OCI-LY7 (cell line): ENCODE measurements around the gene DMD. TPM values are rescaled to one million over a fixed set of nuclear protein-coding genes. Genes with fewer than 3 reads are reported as not detected.

Source experiments
- BruUV-seq: library from RNA; stranded (reverse); fragments of 400-500 nt; replicated peaks from 2 replicates; lab custom pipeline; 2021; lab: Mats Ljungman, UMichigan
- CTCF ChIA-PET: fragments of 300-600 bp; sonication (Branson Sonifier 250); formaldehyde crosslinking; loops from one replicate; lab custom pipeline; 2022; ENCODE audit warnings: antibody characterized with exemption; ENCODE audit not compliant: unreplicated experiment; lab: Charles Lee
- POLR2A ChIA-PET: fragments of 300-600 bp; sonication (Branson Sonifier 250); formaldehyde crosslinking; loops from one replicate; lab custom pipeline; 2022; ENCODE audit warnings: antibody characterized with exemption; lab: Charles Lee
- DNase-seq: peaks from one replicate; pipeline ENCODE4 v3.0.0-alpha.2; 2015; ENCODE audit warnings: low spot score
- H2AFZ ChIP-seq: fragments of 200-600 bp; sonication (generic), shearing (Covaris generic); 2 replicates; pipeline ENCODE4 v1.6.1; 2014; ENCODE audit warnings: mild to moderate bottlenecking, antibody characterized with exemption, low read length, moderate library complexity
- H3K27ac ChIP-seq: fragments of 200-600 bp; sonication (generic); 2 replicates; pipeline ENCODE4 v1.5.1; 2014; ENCODE audit warnings: mixed run types, low read depth, mild to moderate bottlenecking, moderate library complexity, low read length, inconsistent platforms; ENCODE audit not compliant: poor library complexity, severe bottlenecking
- H3K36me3 ChIP-seq: fragments of 200-600 bp; sonication (generic); 2 replicates; pipeline ENCODE4 v1.6.1; 2014; ENCODE audit warnings: mild to moderate bottlenecking, antibody characterized with exemption, low read length, moderate library complexity, mixed read lengths; ENCODE audit not compliant: insufficient read depth
- H3K4me1 ChIP-seq: fragments of 200-600 bp; sonication (generic); 2 replicates; pipeline ENCODE4 v1.5.1; 2014; ENCODE audit warnings: mild to moderate bottlenecking, low read length; ENCODE audit not compliant: insufficient read depth, poor library complexity, severe bottlenecking
- H3K4me2 ChIP-seq: fragments of 200-600 bp; sonication (generic); 2 replicates; pipeline ENCODE4 v1.6.1; 2014; ENCODE audit warnings: mild to moderate bottlenecking, low read length
- H3K4me3 ChIP-seq: fragments of 200-600 bp; sonication (generic); 2 replicates; pipeline ENCODE4 v1.5.1; 2014; ENCODE audit warnings: mild to moderate bottlenecking, low read depth, low read length; ENCODE audit not compliant: poor library complexity, severe bottlenecking
- H3K79me2 ChIP-seq: fragments of 200-600 bp; sonication (generic); 2 replicates; pipeline ENCODE4 v1.6.1; 2016; ENCODE audit warnings: low read depth, mild to moderate bottlenecking, low read length, moderate library complexity, mixed read lengths; ENCODE audit not compliant: insufficient read depth
- H3K9me2 ChIP-seq: fragments of 200-600 bp; sonication (generic); 2 replicates; pipeline ENCODE4 v1.6.1; 2016; ENCODE audit warnings: mild to moderate bottlenecking, low read length, mixed read lengths; ENCODE audit not compliant: insufficient read depth
- H3K9me3 ChIP-seq: fragments of 200-600 bp; sonication (generic); 2 replicates; pipeline ENCODE4 v1.6.1; 2014; ENCODE audit warnings: mild to moderate bottlenecking, mixed run types, low read length, mixed read lengths
- H4K20me1 ChIP-seq: fragments of 200-600 bp; sonication (generic); 2 replicates; pipeline ENCODE4 v1.6.1; 2014; ENCODE audit warnings: mild to moderate bottlenecking, antibody characterized with exemption, low read length, moderate library complexity, mixed read lengths; ENCODE audit not compliant: insufficient read depth
- EZH2phosphoT487 ChIP-seq: fragments of 200-600 bp; sonication (generic); IDR thresholded peaks from 2 replicates; pipeline ENCODE4 v1.6.1; 2018; ENCODE audit warnings: low read depth, borderline replicate concordance, mild to moderate bottlenecking, mixed run types, antibody characterized with exemption, low read length, moderate library complexity, mixed read lengths
- intact Hi-C: fragments of 100-400 bp; cut with micrococcal nuclease; formaldehyde crosslinking; loops from one replicate; pipeline ENCODE4 v1.10.0; 2022; ENCODE audit not compliant: unreplicated experiment
- total RNA-seq, 2 experiments: library from RNA; depleted of rRNA in 1 of 2; stranded (reverse); fragments of >200 nt in 1 of 2; shearing (Covaris generic) in 1 of 2; gene quantifications; 2 replicates each; pipeline ENCODE4 v1.2.3, GENCODE V29; 2014 to 2022
- TF ChIP-seq, protein P1 (sequence below): fragments of 200-600 bp; sonication (generic); conservative IDR thresholded peaks from 2 replicates; pipeline ENCODE4 v1.5.1; 2014; ENCODE audit warnings: mild to moderate bottlenecking, antibody characterized with exemption, low read length, moderate library complexity, mixed read lengths

The DMD gene
- total RNA-seq, 2 experiments from 2014 or later = 20.5 to 61.4 TPM

DNA sequence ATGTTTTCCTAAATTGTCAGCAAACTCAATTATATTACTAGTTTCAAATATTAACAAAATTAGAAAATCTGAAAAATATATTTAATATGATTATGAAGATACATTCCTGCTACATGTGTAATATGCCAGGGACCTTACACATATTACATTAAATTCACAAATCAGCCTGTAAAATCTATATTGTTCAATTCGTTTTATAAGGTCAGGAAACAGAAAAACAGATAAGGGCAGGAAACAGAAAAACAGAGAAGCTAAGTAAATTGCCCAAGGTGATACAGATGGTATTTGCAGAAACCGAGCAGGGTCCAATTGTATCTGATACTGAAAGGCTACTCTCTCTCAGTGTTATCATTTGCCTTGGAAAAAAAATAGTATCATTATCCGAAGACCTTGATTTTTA, 739.0 kb downstream of the DMD start:
- intact Hi-C loops = no loop called here
- ChIA-PET CTCF (no interaction called here), POLR2A (no interaction called here)
- TF ChIP-seq EZH2phosphoT487 = no peak
- TF ChIP-seq, protein P1, sequence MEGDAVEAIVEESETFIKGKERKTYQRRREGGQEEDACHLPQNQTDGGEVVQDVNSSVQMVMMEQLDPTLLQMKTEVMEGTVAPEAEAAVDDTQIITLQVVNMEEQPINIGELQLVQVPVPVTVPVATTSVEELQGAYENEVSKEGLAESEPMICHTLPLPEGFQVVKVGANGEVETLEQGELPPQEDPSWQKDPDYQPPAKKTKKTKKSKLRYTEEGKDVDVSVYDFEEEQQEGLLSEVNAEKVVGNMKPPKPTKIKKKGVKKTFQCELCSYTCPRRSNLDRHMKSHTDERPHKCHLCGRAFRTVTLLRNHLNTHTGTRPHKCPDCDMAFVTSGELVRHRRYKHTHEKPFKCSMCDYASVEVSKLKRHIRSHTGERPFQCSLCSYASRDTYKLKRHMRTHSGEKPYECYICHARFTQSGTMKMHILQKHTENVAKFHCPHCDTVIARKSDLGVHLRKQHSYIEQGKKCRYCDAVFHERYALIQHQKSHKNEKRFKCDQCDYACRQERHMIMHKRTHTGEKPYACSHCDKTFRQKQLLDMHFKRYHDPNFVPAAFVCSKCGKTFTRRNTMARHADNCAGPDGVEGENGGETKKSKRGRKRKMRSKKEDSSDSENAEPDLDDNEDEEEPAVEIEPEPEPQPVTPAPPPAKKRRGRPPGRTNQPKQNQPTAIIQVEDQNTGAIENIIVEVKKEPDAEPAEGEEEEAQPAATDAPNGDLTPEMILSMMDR = no peak
- Histone ChIP-seq H4K20me1 (no peaks in the 10 kb centered on the region), H3K79me2 (no peaks in the 10 kb centered on the region), H3K27ac (no peak overlapping the region), H3K36me3 (no peaks in the 10 kb centered on the region), H3K4me2 (no peak overlapping the region), H3K4me3 (no peak overlapping the region), H3K4me1 (no peaks in the 10 kb centered on the region), H3K9me3 (no peaks in the 10 kb centered on the region), H3K9me2 (no peaks in the 10 kb centered on the region), H2AFZ (no peak overlapping the region)
- no peak for DNase-seq
- BruUV-seq = no TSS peak

DNA sequence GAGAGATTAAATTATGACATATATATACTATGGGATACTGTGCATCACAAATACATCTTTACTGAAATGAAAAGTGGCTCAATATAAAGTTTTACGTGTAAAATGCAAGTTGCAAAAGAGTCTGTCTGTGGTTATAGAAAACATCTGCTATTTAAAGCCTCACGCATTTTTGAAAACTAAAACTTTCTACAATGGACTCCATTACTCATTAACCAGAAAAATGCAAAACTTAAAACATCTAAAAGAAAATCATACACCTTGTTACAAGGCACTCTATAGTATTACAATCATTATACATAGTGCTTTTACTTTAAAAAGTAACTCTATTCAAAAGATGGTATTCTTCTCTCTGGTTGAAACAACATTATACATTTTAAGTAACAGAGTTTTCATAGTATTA, 755.6 kb downstream of the DMD start:
- ChIA-PET POLR2A (no interaction called here), CTCF (no interaction called here)
- intact Hi-C loops = no loop called here
- Histone ChIP-seq H3K36me3 (no peaks in the 10 kb centered on the region; the same call in 1 of the 2 replicates), H2AFZ (no peak overlapping the region), H3K9me3 (no peaks in the 10 kb centered on the region), H3K79me2 (no peaks in the 10 kb centered on the region), H4K20me1 (no peaks in the 10 kb centered on the region), H3K4me3 (no peak overlapping the region), H3K4me1 (no peaks in the 10 kb centered on the region), H3K9me2 (no peaks in the 10 kb centered on the region), H3K4me2 (no peak overlapping the region), H3K27ac (no peak overlapping the region)
- no peak for DNase-seq
- TF ChIP-seq, protein P1 = no peak
- TF ChIP-seq EZH2phosphoT487 = no peak
- no TSS peak for BruUV-seq

DNA sequence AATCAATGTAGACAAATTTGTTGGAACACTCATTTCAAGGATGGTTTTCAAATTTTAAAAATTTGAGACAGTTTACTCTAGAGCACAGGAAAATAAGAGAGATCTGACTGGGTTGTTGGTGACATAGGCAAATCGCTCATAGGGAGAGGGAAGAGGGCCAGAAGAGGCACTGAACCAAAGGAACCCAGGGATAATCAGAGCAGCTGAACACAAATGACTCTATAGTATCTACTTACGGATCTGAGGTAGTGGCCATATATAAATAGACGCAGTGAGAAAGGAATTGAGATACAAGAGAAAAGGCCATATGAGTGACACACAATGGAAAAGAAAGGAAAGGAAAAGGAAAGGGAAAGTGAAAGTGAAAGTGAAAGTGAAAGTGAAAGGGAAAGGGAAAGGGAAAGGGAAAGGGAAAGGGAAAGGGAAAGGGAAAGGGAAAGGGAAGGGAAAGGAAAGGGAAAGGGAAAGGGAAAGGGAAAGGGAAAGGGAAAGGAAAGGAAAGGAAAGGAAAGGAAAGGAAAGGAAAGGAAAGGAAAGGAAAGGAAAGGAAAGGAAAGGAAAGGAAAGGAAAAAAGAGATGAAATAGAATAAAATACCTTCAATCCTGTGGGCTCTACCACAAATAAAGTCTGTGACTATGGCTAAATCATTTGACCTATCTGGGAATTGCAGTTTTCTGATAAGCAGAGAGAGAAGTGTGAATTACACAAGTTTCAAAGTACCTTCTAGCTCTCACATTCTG, 759.2 kb downstream of the DMD start:
- DNase-seq = no peak
- CTCF ChIA-PET = no interaction called here
- peaks cover 28% of the 10 kb centered on the region for H3K4me1 ChIP-seq
- H3K9me2 ChIP-seq = no peaks in the 10 kb centered on the region
- H2AFZ ChIP-seq = no peak overlapping the region
- POLR2A ChIA-PET = interaction anchor here (0.6 to 2.2 kb wide), 2 partner anchors 12 to 428 kb away, joined by 4 to 7 read pairs; no protein-coding TSS in a partner anchor
- no TSS peak for BruUV-seq
- no peak for TF ChIP-seq EZH2phosphoT487
- H3K9me3 ChIP-seq = peaks cover 14% of the 10 kb centered on the region; the same call in 1 of the 2 replicates
- H3K4me2 ChIP-seq = no peak overlapping the region
- H3K36me3 ChIP-seq = peaks cover 22% of the 10 kb centered on the region
- H3K79me2 ChIP-seq = no peaks in the 10 kb centered on the region
- no peaks in the 10 kb centered on the region for H4K20me1 ChIP-seq
- intact Hi-C loops = no loop called here
- H3K4me3 ChIP-seq = no peak overlapping the region
- H3K27ac ChIP-seq = no peak overlapping the region
